CD4-positive, CD25-positive, alpha-beta regulatory T cell (primary cell): ENCODE measurements around the gene ZNF714. TPM values are rescaled to one million over a fixed set of nuclear protein-coding genes. Genes with fewer than 3 reads are reported as not detected.

Source experiments
- ATAC-seq, 2 donors: fragments of 150-1000 bp; cut with Tn5 transposase; one replicate each; pipeline ENCODE4 v1.10.0; 2021; ENCODE audit warnings: low read depth in 2 of 2, moderate number of reproducible peaks in 2 of 2, moderate library complexity in 1 of 2
- DNase-seq, 3 donors: peaks; one replicate each; pipeline versions ENCODE4 v3.0.0 to v3.0.0-alpha.2; 2012 to 2022; ENCODE audit warnings: mixed read lengths in 1 of 3
- H3K27ac ChIP-seq: one replicate; pipeline ENCODE4 v1.7.0; 2013; ENCODE audit warnings: mild to moderate bottlenecking, low read length; ENCODE audit not compliant: insufficient read depth, poor library complexity, severe bottlenecking
- H3K27me3 ChIP-seq: one replicate; pipeline ENCODE4 v1.7.0; 2013; ENCODE audit warnings: low read length; ENCODE audit not compliant: control insufficient read depth, insufficient read depth
- H3K36me3 ChIP-seq: one replicate; pipeline ENCODE4 v1.7.0; 2013; ENCODE audit warnings: mild to moderate bottlenecking, low read length, moderate library complexity; ENCODE audit not compliant: control insufficient read depth, insufficient read depth
- H3K4me1 ChIP-seq: 2 replicates; pipeline ENCODE4 v1.7.0; 2013; ENCODE audit warnings: mild to moderate bottlenecking, low read length; ENCODE audit not compliant: insufficient read depth, control insufficient read depth, poor library complexity, severe bottlenecking
- H3K4me3 ChIP-seq: one replicate; pipeline ENCODE4 v1.7.0; 2013; ENCODE audit warnings: low read depth, mild to moderate bottlenecking, low read length, moderate library complexity
- H3K9me3 ChIP-seq, 2 experiments: 1 replicate in 1 of 2; 2 replicates in 1 of 2; pipeline ENCODE4 v1.7.0; 2013; ENCODE audit warnings: low read length in 2 of 2, mild to moderate bottlenecking in 1 of 2, moderate library complexity in 1 of 2; ENCODE audit not compliant: control insufficient read depth in 2 of 2
- H3K27ac Mint-ChIP-seq, 3 donors: one replicate each; pipeline ENCODE4 v1.8.0; 2020 to 2022; ENCODE audit warnings: mild to moderate bottlenecking in 3 of 3, mixed read lengths in 3 of 3, moderate library complexity in 2 of 3
- H3K27me3 Mint-ChIP-seq: one replicate; pipeline ENCODE4 v1.8.0; 2022; ENCODE audit warnings: mild to moderate bottlenecking, mixed read lengths
- H3K36me3 Mint-ChIP-seq: one replicate; pipeline ENCODE4 v1.8.0; 2020; ENCODE audit warnings: mixed read lengths
- H3K4me1 Mint-ChIP-seq, 4 donors: one replicate each; pipeline ENCODE4 v1.8.0; 2020 to 2022; ENCODE audit warnings: mixed read lengths in 4 of 4, mild to moderate bottlenecking in 1 of 4
- H3K4me3 Mint-ChIP-seq, 4 donors: one replicate each; pipeline ENCODE4 v1.8.0; 2020 to 2022; ENCODE audit warnings: mild to moderate bottlenecking in 4 of 4, mixed read lengths in 4 of 4, moderate library complexity in 3 of 4
- H3K9me3 Mint-ChIP-seq, 7 donors: one replicate each; pipeline ENCODE4 v1.8.0; 2020 to 2022; ENCODE audit warnings: mixed read lengths in 7 of 7, mild to moderate bottlenecking in 3 of 7, moderate library complexity in 2 of 7
- polyA plus RNA-seq, 4 donors: library from polyadenylated mRNA; unstranded; fragments of 300-500 nt; fragmentation: Illumina TruSeq; gene quantifications; one replicate each; pipeline ENCODE4 v1.2.3, GENCODE V29; 2021
- total RNA-seq: library from RNA; stranded (reverse); gene quantifications from one replicate; pipeline ENCODE4 v1.2.3, GENCODE V29; 2022

The ZNF714 gene
- total RNA-seq = 14.7 TPM
- polyA plus RNA-seq = 10 to 100 TPM; 12.0 to 15.4 (median 13.5) TPM

DNA sequence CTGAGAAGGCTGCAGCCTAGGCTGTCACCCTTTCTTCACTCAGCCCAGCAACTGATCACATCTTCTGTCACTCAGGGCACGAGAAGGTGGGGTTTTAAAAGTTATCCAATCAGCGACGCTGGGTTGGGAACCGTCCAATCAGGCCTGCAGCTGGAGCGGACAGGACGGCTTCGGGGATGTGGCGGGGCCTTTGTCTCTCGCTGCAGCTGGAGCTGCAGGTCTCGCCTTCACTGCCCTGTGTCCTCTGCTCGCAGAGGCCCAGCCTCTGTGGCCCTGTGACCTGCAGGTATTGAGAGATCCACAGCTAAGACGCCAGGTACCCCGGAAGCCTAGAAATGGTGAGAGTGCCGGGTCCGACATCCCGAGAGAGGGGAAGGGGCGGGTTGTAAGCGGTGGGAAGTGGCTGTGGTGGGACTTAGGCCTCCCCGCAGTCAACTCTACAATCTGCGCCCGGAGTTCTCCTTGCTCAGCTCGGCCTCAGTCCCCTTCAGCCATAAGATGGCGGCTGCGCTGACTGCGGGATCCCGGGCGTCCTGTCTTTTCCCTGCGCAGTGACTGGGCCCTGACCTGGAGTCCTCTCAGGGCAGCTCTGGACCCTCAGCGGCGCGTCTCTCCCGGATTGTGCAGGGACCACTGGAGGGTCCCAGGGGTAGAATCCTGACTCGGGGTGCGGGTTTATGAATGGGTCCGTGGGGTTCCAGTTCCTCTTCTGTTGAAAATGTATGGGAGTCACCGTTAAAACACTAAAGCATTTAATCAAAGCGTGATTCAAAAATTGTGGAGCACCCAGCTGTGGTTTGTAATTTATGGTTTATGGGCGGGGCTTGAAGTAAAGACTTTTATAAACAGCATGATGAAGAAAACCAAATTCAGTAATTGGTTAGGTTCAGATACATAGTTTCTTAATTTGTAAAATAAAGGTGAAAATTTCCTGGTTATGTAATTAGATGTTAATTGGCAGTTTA is at the start of gene ZNF714:
Gene ZNF714 (plus strand): TSS at position 193 of the 965 bp plus-strand sequence. CDS start 16,066 bp downstream, outside the sequence.
- peak within 1 kb of the TSS; percentile 65 for H3K27ac ChIP-seq
- peak; percentile 100 for ATAC-seq
- H3K4me3 ChIP-seq = peak within 1 kb of the TSS; percentile 80
- Mint-ChIP-seq H3K9me3 (peaks cover 0 to 4% (median 0%) of the 10 kb centered on the region in 7 donors), H3K27ac (peak within 1 kb of the TSS; percentile 83 to 99 (median 99)), H3K4me1 (peaks cover 6 to 39% (median 13%) of the 10 kb centered on the region in 4 donors), H3K36me3 (peaks cover 11% of the 10 kb centered on the region), H3K27me3 (no peaks in the 10 kb centered on the region), H3K4me3 (peak within 1 kb of the TSS; percentile 89 to 100 (median 99))
- peak; percentile 64 to 96 (median 87) for DNase-seq
- peaks cover 6% of the 10 kb centered on the region for H3K36me3 ChIP-seq
- no peaks in the 10 kb centered on the region for H3K27me3 ChIP-seq
- no peaks in the 10 kb centered on the region for H3K9me3 ChIP-seq
- H3K4me1 ChIP-seq = peaks cover 4% of the 10 kb centered on the region

DNA sequence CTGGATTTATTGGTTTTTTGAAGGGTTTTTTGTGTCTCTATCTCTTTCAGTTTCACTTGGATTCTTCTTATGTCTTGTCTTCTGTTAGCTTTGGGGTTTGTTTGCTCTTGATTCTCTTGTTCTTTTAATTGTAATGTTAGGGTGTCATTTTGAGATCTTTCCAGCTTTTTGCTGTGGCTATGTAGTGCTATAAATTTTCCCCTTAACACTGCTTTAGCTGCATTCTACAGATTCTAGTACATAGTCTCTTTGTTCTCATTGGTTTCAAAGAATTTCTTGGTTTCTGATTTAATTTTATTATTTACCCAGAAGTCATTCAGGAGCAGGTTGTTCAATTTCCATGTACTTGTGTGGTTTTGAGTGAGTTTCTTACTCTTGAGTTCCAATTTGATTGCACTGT is 37.0 kb upstream of the ZNF714 start:
- Mint-ChIP-seq H3K27me3 (no peaks in the 10 kb centered on the region), H3K4me3 (no peak overlapping the region), H3K9me3 (peaks cover 7 to 54% (median 45%) of the 10 kb centered on the region in 7 donors), H3K27ac (no peak overlapping the region), H3K4me1 (peaks cover 5 to 30% (median 10%) of the 10 kb centered on the region in 4 donors), H3K36me3 (peaks cover 66% of the 10 kb centered on the region)
- no peak for DNase-seq
- peak overlapping the region; percentile 34 for H3K4me3 ChIP-seq
- H3K27ac ChIP-seq = no peak overlapping the region
- no peaks in the 10 kb centered on the region for H3K4me1 ChIP-seq
- ATAC-seq = no peak
- peaks cover 64 to 76% of the 10 kb centered on the region in 2 experiments for H3K9me3 ChIP-seq
- H3K27me3 ChIP-seq = no peaks in the 10 kb centered on the region
- H3K36me3 ChIP-seq = peaks cover 88% of the 10 kb centered on the region

DNA sequence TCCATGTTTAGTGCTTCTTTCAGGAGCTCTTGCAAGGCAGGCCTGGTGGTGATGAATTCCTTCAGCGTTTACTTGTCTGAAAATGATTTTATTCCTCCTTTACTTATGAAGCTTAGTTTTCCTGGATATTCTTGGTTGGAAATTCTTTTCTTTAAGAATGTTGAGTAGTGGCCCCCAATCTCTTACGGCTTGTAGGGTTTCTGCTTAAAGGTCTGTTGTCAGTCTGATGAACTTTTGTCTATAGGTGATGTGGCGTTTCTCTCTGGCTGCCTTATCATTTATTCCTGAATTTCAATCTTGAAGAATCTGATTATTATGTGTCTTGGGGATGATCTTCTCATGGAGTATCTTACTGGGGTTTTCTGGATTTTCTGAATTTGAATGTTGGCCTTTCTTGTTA is 35.5 kb upstream of the ZNF714 start:
- peaks cover 67 to 80% of the 10 kb centered on the region in 2 experiments for H3K9me3 ChIP-seq
- H3K36me3 ChIP-seq = peaks cover 85% of the 10 kb centered on the region
- Mint-ChIP-seq H3K4me3 (peak overlapping the region in 2 of 4 donors; percentile 41 to 44), H3K27me3 (no peaks in the 10 kb centered on the region), H3K4me1 (peaks cover 0 to 30% (median 10%) of the 10 kb centered on the region in 4 donors), H3K9me3 (peaks cover 7 to 56% (median 44%) of the 10 kb centered on the region in 7 donors), H3K36me3 (peaks cover 59% of the 10 kb centered on the region), H3K27ac (no peak overlapping the region)
- no peaks in the 10 kb centered on the region for H3K4me1 ChIP-seq
- no peak for ATAC-seq
- no peak overlapping the region for H3K27ac ChIP-seq
- no peak for DNase-seq
- no peak overlapping the region for H3K4me3 ChIP-seq
- no peaks in the 10 kb centered on the region for H3K27me3 ChIP-seq

GRCh38 chr19:21047716-21048115 is 34.3 kb upstream of the ZNF714 start:
- peaks cover 5 to 29% (median 11%) of the 10 kb centered on the region in 4 donors for H3K4me1 Mint-ChIP-seq
- no peak for DNase-seq
- H3K36me3 ChIP-seq = peaks cover 85% of the 10 kb centered on the region
- H3K36me3 Mint-ChIP-seq = peaks cover 62% of the 10 kb centered on the region
- no peaks in the 10 kb centered on the region for H3K27me3 Mint-ChIP-seq
- peak overlapping the region in 2 of 3 donors; percentile 42 to 87 for H3K27ac Mint-ChIP-seq
- no peak for ATAC-seq
- no peaks in the 10 kb centered on the region for H3K4me1 ChIP-seq
- H3K27ac ChIP-seq = no peak overlapping the region
- peaks cover 74 to 81% of the 10 kb centered on the region in 2 experiments for H3K9me3 ChIP-seq
- H3K4me3 ChIP-seq = no peak overlapping the region
- peaks cover 7 to 62% (median 49%) of the 10 kb centered on the region in 7 donors for H3K9me3 Mint-ChIP-seq
- H3K4me3 Mint-ChIP-seq = no peak overlapping the region
- no peaks in the 10 kb centered on the region for H3K27me3 ChIP-seq

- H3K36me3 Mint-ChIP-seq = peaks cover 52% of the 10 kb centered on the region
- Histone ChIP-seq H3K27ac (no peak overlapping the region), H3K4me3 (no peak overlapping the region), H3K4me1 (no peaks in the 10 kb centered on the region), H3K9me3 (peaks cover 60 to 81% of the 10 kb centered on the region in 2 experiments), H3K27me3 (no peaks in the 10 kb centered on the region), H3K36me3 (peaks cover 85% of the 10 kb centered on the region)
- H3K9me3 Mint-ChIP-seq = peaks cover 0 to 45% (median 19%) of the 10 kb centered on the region in 7 donors
- no peak for DNase-seq
- no peak overlapping the region for H3K4me3 Mint-ChIP-seq
- ATAC-seq = no peak
- H3K27me3 Mint-ChIP-seq = no peaks in the 10 kb centered on the region
- H3K4me1 Mint-ChIP-seq = peaks cover 0 to 7% (median 0%) of the 10 kb centered on the region in 4 donors
- H3K27ac Mint-ChIP-seq = no peak overlapping the region
These were observed 29.1 kb upstream of the ZNF714 start for GRCh38 chr19:21052902-21053301.

DNA sequence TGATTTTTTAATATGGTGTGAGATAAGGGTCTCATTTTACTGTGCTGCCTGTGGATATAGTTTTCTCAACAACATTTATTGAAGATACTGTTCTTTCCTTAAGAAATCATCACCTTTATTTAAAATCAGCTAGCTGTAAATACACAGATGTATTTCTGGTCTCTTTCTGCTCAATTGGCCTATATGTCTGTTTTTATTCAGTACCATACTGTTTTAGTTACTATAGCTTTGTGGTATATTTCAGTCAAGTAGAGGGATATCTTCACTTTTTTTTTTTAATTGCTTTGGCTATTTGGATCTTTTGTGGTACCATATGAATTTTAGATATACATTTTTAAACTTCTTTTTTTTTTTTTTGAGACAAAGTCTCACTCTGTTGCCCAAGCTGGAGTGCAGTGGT is 16.7 kb upstream of the ZNF714 start:
- Mint-ChIP-seq H3K4me1 (no peaks in the 10 kb centered on the region), H3K36me3 (peaks cover 21% of the 10 kb centered on the region), H3K27me3 (no peaks in the 10 kb centered on the region), H3K9me3 (peaks cover 0 to 14% (median 4%) of the 10 kb centered on the region in 7 donors), H3K4me3 (no peak overlapping the region), H3K27ac (no peak overlapping the region)
- H3K36me3 ChIP-seq = peaks cover 8% of the 10 kb centered on the region
- H3K4me1 ChIP-seq = no peaks in the 10 kb centered on the region
- DNase-seq (no peak), ATAC-seq (no peak)
- no peaks in the 10 kb centered on the region for H3K27me3 ChIP-seq
- peaks cover 23 to 28% of the 10 kb centered on the region in 2 experiments for H3K9me3 ChIP-seq
- no peak overlapping the region for H3K27ac ChIP-seq
- no peak overlapping the region for H3K4me3 ChIP-seq

- Histone ChIP-seq H3K36me3 (peaks cover 6% of the 10 kb centered on the region), H3K27me3 (no peaks in the 10 kb centered on the region), H3K4me1 (peaks cover 4% of the 10 kb centered on the region), H3K9me3 (no peaks in the 10 kb centered on the region), H3K4me3 (no peak overlapping the region), H3K27ac (peak overlapping the region; percentile 18)
- no peak for ATAC-seq
- peaks cover 6 to 39% (median 12%) of the 10 kb centered on the region in 4 donors for H3K4me1 Mint-ChIP-seq
- H3K4me3 Mint-ChIP-seq = peak overlapping the region in 3 of 4 donors; percentile 24 to 89 (median 68)
- peak in 1 of 3 donors; percentile 46 for DNase-seq
- peaks cover 20% of the 10 kb centered on the region for H3K36me3 Mint-ChIP-seq
- H3K9me3 Mint-ChIP-seq = peaks cover 0 to 4% (median 0%) of the 10 kb centered on the region in 7 donors
- H3K27me3 Mint-ChIP-seq = no peaks in the 10 kb centered on the region
- H3K27ac Mint-ChIP-seq = peak overlapping the region in 2 of 3 donors; percentile 71 to 99
These were observed 2.3 kb downstream of the ZNF714 start for GRCh38 chr19:21084343-21084742.
